Measurements from ENCODE around the gene UBR4.

- TF ChIP-seq ARNTL (CRISPR knock-in tag; IDR thresholded peaks at IDR 0.05; ENCODE audit: borderline replicate concordance, low read depth) = no peak
- no peak for TF ChIP-seq ZC3H10 (CRISPR knock-in tag; IDR thresholded peaks at IDR 0.05)
- no peak for TF ChIP-seq ZFP3 (CRISPR knock-in tag; IDR thresholded peaks at IDR 0.05)
- TF ChIP-seq PATZ1 (CRISPR knock-in tag; IDR thresholded peaks at IDR 0.05; ENCODE audit: borderline replicate concordance) = no peak
- TF ChIP-seq ESRRG (CRISPR knock-in tag; IDR thresholded peaks at IDR 0.05) = no peak
- TF ChIP-seq TCF4 (CRISPR knock-in tag; IDR thresholded peaks at IDR 0.05; ENCODE audit: borderline replicate concordance) = no peak
- no peak for TF ChIP-seq ZNF8 (CRISPR knock-in tag; IDR thresholded peaks at IDR 0.05)
- TF ChIP-seq SNAI2 (CRISPR knock-in tag; IDR thresholded peaks at IDR 0.05) = no peak
Observed at GRCh38 chr1:19074902-19075721, 135.0 kb downstream of the UBR4 start.
